Kidney epithelial cell (primary cell): ENCODE data around the gene DDX25. TPM values are rescaled to one million over a fixed set of nuclear protein-coding genes. Genes with fewer than 3 reads are reported as not detected.

Source experiments
- DNase-seq: peaks from one replicate; pipeline ENCODE4 v3.0.0-alpha.2; 2010; ENCODE audit warnings: low read depth
- H3K27me3 ChIP-seq: 2 replicates; pipeline ENCODE4 v1.6.0; 2011; ENCODE audit warnings: low read length; ENCODE audit not compliant: control insufficient read depth, insufficient read depth
- H3K36me3 ChIP-seq: 2 replicates; pipeline ENCODE4 v1.5.1; 2011; ENCODE audit warnings: low read length; ENCODE audit not compliant: control insufficient read depth, insufficient read depth
- H3K4me3 ChIP-seq: 2 replicates; pipeline ENCODE4 v1.5.1; 2011; ENCODE audit warnings: low read depth, mild to moderate bottlenecking, control low read depth, low read length
- total RNA-seq: library from RNA; depleted of rRNA; stranded (reverse); fragments of >200 nt; gene quantifications from 2 replicates; pipeline ENCODE4 v1.2.3, GENCODE V29; 2015
- TF ChIP-seq, protein P1 (sequence below): IDR thresholded peaks from 2 replicates; pipeline ENCODE4 v1.5.1; 2011; ENCODE audit warnings: mild to moderate bottlenecking, moderate library complexity, low read length, control low read depth, inconsistent platforms; ENCODE audit not compliant: insufficient read depth, poor library complexity, severe bottlenecking

The DDX25 gene
- total RNA-seq, 1 donor from 2014 or later = 1.5 TPM

DNA sequence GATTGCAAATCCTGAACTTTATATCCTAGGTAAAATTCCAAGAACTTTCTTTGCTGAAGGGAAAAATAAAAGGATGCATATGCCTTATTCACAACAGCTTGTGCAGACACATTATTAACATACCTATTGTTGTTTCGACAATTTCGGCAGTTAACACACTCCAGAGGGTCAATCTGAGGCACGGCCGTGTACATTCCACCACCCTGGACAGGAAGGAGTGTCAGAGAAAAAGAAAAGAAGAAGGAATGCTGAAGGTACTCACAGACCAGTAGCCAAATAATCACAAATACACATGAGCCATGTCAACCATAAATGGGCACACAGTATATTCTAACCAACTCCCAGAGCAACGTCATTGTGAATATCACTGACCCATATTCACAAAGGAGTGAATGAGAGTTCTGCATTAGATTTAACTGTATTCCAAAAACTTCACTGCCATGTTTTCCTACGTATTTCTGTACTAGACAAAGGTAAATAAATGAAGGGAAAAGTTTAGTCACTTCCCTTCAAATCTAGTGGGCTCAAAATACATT, 73.9 kb downstream of the DDX25 start:
- H3K36me3 ChIP-seq = no peaks in the 10 kb centered on the region
- no peaks in the 10 kb centered on the region for H3K27me3 ChIP-seq
- no peak overlapping the region for H3K4me3 ChIP-seq
- no peak for DNase-seq
- TF ChIP-seq, protein P1, sequence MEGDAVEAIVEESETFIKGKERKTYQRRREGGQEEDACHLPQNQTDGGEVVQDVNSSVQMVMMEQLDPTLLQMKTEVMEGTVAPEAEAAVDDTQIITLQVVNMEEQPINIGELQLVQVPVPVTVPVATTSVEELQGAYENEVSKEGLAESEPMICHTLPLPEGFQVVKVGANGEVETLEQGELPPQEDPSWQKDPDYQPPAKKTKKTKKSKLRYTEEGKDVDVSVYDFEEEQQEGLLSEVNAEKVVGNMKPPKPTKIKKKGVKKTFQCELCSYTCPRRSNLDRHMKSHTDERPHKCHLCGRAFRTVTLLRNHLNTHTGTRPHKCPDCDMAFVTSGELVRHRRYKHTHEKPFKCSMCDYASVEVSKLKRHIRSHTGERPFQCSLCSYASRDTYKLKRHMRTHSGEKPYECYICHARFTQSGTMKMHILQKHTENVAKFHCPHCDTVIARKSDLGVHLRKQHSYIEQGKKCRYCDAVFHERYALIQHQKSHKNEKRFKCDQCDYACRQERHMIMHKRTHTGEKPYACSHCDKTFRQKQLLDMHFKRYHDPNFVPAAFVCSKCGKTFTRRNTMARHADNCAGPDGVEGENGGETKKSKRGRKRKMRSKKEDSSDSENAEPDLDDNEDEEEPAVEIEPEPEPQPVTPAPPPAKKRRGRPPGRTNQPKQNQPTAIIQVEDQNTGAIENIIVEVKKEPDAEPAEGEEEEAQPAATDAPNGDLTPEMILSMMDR = no peak

Other genes with a start within 250 kb of the DDX25 start
- gene ACRV1, start 223.7 kb upstream of the DDX25 start, total RNA-seq = not detected in 2 replicates
- not detected in 2 replicates for gene PATE1, start 158.2 kb upstream of the DDX25 start, total RNA-seq
- gene PATE2, start 125.7 kb upstream of the DDX25 start, total RNA-seq = 0.27 TPM in 1 of 2 replicates, not detected in the other
- not detected in 2 replicates for gene PATE3, start 116.4 kb upstream of the DDX25 start, total RNA-seq
- gene PATE4, start 71.2 kb upstream of the DDX25 start, total RNA-seq = not detected in 2 replicates
- gene HYLS1, start 16.8 kb upstream of the DDX25 start, total RNA-seq = 3.6 and 5.5 TPM in 2 replicates
- 15.1 and 17.6 TPM in 2 replicates for gene PUS3, start 1.3 kb upstream of the DDX25 start, total RNA-seq
- not detected in 2 replicates for gene VSIG10L2, start 41.5 kb downstream of the DDX25 start, total RNA-seq
- gene CDON, start 158.4 kb downstream of the DDX25 start, total RNA-seq = 8.1 and 10.4 TPM in 2 replicates